GM21576 (cell line): Measurements from ENCODE around the gene FAM171A1.
"Not testable (repeated sequence)": the region's sequence is repeated elsewhere in the genome, so short reads cannot be mapped to it uniquely, and the experiment has no call there.

Experiments
- ATAC-seq: cut with Tn5 transposase; IDR thresholded peaks from one replicate; pipeline ENCODE4 v1.9.1; 2021; ENCODE audit warnings: mild to moderate bottlenecking, moderate library complexity; ENCODE audit not compliant: unreplicated experiment

FAM171A1 gene

DNA sequence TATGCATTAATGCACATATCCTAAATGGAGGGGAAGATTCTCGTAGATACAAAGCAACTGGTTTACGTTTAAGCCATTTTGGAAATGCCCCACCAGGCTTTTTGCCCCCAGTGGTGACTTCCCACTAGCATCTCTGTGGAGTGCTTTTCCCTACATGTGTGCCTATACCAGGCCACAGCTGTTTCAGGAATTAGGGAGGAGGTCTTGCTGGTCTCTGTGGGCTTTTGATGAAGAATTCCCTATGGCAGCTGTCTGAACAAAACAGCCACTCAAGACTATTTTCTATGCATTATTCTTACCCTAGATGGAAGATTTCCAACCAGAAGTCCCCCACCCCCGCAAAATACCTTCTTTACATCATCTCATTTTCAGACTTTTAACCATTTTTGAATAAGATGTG lies 150.6 kb downstream of the FAM171A1 start:
- ATAC-seq = no peak

DNA sequence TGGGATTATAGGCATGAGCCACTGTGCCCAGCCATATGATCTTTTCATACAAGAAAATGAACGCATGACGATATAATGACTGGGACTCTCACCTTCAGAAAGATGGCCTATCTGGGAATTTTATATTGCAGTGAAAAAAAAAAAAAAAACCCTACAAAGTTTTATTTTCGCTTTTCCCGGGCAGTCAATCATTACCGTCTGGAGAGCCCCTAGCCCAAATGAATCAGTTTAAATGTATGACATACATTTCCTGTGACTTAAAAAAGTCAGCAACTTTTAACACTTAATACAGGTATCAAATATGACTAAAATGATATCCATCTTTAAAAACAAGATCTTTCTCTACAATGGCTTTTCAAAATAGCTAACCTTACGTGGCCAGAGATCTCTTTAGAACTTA lies 154.4 kb downstream of the FAM171A1 start:
- ATAC-seq = no peak

DNA sequence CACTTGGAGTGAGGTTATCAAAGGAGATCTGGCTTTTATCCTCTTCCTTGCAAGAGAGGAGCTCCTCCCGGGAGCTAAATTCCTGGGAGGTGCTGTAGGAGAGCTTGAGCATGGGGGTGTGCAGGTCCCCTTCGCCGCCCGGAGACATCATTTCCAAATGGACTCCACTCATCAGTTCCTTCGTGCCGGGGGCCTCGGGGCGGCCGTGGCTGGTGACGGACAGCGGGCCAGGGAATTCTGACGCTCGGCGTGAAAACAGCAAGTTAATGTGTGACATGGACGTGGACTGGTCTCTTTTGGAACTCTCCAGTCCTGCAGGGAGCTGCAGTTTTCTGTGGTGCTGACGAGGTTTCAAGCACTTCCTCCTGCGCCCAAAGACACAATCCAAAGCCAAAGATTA lies 156.9 kb downstream of the FAM171A1 start:
- no peak for ATAC-seq

DNA sequence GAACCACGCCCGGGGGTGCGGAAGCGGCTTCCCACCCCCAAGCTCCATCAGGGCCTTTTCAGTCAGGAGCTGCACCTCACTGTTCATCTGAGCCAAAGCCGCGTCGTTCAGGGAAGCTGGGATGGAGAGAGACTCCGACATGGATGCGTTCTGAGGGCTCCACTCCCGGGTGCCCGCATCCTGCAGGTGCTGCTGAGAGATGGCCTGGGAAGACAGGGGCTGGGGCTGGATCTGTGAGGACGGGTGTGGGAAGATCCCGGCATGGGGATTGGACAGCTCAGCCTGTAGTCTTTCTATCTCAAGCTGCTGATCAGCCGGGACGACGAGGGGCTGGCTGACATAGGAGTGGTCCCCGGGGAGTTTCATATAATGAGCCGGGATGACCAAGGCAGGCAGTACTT lies 157.6 kb downstream of the FAM171A1 start:
- no peak for ATAC-seq

DNA sequence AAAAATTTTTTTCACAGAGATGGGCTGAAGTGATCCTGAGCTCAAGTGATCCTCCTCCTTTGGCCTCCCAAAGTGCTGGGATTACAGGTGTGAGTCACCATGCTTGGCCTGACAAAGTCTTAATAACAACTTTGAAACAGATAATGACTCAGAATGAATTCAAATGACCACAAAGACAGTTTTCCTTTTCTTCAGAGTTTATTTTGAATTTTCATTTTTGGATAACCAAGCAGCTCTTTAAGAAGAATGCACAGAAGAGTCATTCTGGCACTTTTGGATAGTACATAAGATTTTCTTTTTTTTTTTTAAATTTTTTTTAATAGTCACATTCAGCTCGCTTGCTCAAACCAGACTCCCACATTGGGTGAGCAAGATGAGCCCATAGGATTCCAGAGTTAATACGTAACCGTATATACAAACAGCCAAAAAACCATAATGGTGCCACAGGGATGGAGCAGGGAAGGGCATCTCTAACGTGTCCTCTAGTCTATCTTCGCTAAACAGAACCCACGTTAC lies 159.6 kb downstream of the FAM171A1 start:
- no peak for ATAC-seq

DNA sequence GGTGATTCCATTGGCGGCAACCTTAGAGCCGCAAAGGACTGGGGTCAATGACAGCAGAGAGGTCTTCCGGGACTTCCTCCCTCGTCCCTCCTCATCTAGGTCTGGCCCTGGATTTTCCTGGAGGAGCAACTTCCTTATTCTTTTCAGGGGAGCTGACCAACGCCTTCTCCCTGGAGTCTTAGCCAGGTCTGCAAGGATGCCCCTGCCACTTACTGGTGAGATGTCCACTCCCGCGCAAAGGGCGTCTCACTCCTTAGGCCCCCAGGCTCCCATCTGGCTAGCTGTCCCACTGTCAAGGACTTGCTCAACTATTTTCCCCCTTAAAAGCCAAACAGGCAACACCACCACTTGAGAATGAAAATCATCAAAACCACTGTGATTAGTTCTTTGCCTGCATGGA lies 160.6 kb downstream of the FAM171A1 start:
- ATAC-seq = no peak

DNA sequence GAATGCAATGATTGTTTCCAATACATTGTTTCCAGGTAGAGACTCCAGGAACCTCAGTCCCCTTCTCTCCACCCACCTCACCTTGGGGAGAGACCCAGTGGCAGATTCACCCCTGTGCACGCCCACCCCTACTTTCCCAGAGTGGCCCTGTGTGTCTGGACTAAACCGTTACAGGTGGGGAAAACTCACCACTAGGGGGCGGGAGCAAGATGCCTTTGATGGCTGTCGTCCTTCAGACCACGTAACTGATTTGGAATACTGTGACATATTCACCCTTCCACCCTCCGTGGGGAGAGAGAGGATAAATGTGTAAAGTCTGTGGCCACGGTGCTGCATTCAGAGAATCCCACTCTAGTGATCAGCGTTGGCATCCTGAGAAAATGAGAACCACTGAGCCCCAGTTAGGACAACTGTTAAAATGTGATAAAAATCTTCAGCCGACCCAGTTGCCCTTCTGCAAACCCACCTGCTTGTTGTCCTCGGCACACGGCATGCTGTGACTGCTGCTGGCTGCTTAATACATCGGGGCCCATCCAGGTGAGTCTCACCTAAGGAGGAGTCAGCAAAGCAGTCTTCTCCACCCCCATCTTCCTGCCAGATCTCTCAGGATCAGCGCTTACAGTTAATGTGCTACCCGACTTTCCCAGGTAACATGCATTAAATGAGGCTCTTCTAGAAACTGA lies 161.1 kb downstream of the FAM171A1 start:
- ATAC-seq = no peak

DNA sequence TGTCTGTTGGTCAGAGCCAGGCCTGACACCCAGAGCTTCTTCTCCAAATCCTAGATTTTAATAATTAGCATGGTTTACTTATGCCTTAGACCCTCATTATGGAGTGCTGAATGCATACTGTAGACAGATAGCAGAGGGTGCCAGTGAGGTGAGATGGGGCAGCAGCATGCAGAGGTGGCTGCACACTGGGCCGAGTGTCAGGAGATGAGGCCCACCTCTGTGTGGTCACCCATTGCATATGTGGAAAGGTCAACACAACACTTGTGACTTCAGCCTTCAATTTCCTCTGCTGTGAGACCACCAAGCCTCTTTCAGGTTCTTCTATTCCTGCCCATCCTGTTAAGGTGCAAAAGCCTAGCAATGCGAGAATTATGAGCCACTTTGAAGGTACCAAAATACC lies 162.9 kb downstream of the FAM171A1 start:
- ATAC-seq = no peak

DNA sequence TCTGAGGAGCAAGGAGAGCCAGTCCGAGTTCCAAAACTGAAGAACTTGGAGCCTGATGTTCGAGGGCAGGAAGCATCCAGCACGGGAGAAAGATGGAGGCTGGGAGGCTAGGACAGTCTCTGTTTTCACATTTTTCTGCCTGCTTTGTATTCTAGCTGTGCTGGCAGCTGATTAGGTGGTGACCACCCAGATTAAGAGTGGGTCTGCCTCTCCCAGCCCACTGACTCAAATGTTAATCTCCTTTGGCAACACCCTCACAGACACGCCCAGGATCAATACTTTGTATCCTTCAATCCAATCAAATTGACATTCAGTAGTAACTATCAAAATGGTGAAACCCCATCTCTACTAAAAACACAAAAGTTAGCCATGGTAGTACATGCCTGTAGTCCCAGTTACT lies 163.7 kb downstream of the FAM171A1 start:
- ATAC-seq = not testable (repeated sequence)

DNA sequence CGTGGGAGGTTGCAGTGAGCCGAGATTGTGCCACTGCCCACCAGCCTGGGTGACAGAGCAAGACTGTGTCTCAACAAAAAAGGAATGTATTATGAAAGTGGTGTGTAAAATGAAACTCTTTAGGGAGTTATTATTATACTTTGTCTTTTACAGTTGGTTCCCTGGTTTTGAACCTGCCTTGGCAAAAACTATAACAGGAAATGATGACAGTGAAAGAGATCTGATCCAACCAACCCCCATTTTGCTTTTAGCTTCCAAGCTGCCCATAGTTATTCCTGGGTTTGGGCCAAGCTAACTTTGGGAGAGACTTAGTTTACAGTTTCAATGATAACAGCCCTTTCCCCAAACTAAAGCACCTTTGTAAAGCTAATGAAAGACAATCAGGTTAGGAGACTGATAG lies 168.4 kb downstream of the FAM171A1 start:
- no peak for ATAC-seq

DNA sequence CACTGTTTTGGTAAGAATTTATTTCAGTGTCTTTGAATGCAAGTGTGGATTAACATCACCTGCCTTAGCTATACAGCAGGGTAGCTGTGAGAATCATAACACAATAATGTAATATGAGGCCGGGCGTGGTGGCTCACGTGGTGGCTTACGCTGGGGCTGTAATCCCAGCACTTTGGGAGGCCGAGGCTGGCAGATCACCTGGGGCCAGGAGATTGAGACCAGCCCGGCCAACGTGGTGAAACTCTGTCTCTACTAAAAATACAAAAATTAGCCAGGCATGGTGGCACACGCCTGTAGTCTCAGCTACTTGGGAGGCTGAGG lies 168.8 kb downstream of the FAM171A1 start:
- not testable (repeated sequence) for ATAC-seq

DNA sequence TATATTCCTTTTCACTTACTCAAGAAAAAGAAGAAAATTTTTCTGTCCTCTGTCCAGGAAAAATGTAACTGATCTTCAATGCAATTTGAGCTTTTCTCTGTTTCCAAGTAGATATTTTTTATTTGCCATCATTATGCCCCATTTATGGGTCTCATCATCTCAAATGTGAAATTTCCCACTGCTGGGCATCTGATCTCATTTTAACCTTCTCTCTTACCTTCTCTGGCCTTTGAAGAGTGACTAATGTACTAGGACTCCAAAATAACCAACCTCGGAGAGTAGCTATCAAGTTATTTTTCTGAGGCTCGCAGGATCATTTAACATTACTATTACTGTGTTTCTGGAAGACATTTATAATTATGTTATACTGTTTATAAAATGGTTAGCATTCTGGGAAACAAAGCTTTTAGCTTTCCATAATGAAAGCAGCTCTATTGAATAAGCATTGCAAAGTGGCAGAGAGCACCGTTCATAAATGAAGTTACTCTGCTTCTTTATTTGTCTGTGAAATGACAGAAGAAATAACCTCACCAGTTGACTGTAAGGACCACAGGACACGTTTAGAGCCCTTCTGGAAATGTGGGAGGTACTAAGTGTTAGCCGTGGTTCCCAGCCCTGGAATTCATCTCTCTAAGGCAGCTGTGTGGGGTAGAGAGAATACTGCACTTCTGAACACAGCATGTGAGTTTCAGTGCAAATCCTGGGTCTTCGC lies 169.3 kb downstream of the FAM171A1 start:
- ATAC-seq = no peak

DNA sequence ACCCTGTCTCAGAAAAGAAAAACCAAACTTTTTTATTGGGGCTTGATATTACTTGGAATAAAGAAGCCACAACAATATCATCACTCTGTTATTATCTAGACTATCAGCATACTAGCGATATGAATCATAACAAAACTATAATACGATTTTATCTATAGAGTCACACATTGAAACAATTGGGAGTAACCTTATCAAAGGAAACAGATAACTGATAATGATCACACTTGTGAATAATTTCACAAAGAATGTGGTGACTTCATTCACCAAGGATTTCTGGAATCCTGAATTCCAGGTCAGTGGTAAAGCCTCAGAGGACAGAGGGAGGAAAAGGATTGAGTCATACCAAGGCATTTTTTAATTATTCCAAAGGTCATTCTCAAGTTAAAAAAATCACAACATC lies 170.5 kb downstream of the FAM171A1 start:
- no peak for ATAC-seq

DNA sequence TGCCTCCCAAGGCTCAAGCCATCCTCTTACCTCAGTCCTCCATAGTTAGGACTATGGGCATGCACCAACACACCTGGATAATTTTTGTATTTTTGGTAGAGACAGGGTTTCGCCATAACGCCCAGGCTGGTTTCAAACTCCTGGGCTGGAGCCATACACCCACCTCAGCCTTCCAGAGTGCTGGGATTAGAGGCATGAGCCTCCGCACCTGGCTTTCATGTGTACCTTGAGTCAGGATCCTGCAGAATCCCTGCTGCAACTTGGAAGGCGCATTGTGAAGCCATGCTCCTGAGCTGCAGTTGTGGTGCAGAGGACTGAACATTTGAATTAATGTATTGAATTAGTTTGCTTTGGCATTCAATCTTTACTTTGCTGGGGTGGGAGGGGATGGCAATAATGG lies 173.2 kb downstream of the FAM171A1 start:
- ATAC-seq = no peak

DNA sequence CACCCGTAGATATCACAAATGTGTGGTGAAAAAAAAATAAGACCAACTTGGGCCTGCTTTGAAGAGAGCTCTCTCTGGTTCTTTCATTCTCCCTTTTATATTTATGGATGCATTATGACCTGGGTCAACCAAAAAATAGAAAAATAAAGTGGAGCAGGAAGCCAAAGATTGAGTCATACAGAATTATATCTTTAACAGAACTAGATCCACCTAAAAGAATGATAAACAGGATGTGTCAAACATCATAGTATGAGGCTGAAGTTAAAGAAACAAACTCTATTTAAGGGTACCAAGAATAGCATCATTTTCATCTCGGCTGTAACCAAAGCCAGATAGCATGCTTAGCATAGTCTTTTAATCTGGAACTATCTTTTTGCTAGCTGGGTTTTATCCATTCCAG lies 173.8 kb downstream of the FAM171A1 start:
- ATAC-seq = no peak

DNA sequence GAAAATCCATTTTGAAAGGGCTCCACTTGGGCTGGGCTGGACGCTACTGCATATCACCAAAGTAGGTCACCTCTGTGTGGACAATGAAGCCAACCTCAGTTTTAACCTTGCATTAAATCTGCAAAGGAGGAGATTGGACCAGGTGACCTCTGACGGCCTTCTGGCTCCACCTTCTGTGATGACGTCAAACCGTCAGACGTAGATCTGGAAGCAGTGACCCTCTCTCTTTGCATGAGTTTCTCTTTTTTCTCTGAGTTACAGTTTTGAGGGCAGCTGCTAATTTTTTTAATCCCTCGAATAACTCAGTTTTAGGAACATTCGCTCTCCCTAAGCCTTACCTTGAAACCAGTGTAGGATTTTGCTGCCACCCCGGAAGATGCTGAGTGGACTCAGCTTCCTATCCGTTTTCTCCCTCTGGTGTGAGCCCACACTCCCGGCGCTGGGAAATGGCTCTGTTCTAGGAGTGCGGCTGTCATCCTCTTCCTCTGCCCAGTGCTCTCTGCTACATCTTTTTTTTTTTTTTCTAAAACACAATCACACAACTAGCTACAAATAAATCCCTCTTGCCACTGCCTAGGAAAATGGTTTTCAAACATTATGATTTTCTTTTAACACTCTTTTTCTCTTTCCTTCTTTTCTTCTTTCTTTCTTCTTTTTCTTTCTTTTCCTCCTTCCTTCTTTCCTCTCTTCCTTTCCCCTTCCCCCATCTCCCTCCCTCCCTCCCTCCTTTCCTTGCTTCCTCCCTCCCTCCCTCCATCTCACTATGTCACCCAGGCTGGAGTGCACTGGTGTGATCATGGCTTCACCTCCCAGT lies 174.9 kb downstream of the FAM171A1 start:
- no peak for ATAC-seq

DNA sequence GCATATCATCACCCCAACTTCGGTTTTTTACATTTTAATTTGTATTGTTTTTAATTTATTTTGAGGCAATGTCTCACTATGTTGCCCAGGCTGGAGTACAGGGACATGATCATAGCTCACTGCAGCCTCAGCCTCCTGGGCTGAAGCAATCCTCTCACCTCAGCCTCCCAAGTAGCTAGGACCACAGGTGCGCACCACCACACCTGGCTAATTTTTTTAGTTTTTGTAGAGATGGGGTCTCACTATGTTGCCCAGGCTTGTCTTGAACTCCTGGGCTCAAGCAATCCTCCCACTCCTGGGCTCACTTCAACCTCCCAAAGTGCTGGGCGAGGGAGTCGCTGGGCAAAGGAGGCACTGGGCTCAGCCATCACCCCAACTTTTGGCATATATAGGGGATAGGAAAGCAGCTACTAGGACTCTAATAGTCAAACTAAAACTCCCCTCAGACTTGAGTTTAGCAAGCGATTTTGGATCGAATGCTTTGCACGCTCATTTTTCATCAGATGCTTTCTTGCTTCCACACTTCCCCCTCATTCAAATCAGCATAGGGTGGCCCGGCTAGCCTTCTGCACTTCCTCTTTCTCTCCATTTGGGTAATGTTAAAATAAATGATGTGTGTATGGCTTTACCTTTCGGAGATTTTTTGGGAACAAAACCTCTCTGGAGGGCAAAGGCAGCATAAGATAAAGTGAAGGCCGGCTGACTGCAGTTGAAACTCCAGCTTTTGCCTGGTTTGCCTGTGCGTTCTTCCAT lies 181.8 kb downstream of the FAM171A1 start:
- ATAC-seq = no peak

DNA sequence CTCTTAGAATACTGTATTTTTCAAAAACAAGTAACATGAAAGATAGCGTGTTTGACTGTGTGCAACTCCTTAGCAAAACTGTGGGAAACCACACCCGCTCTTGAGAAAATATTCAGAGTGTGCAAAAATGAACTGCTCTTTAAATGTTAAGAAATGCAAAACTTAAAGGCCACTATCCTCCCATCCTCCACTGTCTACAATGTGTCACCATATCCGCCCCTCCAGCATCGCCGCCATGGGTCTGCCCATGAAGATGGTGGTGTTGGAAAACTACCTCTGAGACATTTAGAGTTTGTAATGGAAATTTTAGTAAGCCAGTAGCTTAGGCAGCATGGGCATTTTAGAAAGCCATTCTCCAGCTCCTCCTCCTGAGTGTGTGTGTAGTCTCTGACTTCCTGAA lies 182.5 kb downstream of the FAM171A1 start:
- ATAC-seq = no peak

DNA sequence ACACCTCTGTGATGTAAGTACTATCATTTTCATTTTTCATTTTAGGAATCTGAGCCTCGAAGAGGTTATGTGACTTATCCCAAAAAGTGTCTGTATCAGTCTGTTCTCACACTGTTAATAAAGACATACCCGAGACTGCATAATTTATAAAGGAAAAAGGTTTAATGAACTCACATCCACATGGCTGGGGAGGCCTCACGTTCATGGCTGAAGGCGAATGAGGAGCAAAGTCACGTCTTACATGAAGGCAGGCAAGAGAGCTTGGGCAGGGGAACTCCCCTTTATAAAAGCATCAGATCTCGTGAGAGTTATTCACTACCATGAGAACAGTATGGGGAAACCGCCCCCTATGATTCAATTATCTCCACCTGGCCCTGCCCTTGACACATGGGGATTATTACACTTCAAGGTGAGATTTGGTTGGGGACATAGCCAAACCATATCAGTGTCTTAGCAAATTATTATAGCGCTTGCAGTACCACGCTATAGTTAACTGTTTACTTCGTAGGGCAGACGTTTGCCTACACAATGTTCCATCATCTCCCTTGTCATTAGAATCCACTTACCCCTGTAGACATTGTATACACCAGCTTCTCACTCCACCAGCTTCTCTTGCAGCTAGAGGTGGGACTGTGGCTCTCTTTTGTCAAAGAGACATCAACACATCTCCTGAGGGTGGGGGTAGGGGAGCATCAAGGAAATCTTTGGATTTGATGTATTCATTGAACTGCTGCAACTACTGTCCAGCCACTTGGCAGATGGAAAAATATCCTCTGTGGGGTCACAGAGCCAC lies 187.2 kb downstream of the FAM171A1 start:
- no peak for ATAC-seq

DNA sequence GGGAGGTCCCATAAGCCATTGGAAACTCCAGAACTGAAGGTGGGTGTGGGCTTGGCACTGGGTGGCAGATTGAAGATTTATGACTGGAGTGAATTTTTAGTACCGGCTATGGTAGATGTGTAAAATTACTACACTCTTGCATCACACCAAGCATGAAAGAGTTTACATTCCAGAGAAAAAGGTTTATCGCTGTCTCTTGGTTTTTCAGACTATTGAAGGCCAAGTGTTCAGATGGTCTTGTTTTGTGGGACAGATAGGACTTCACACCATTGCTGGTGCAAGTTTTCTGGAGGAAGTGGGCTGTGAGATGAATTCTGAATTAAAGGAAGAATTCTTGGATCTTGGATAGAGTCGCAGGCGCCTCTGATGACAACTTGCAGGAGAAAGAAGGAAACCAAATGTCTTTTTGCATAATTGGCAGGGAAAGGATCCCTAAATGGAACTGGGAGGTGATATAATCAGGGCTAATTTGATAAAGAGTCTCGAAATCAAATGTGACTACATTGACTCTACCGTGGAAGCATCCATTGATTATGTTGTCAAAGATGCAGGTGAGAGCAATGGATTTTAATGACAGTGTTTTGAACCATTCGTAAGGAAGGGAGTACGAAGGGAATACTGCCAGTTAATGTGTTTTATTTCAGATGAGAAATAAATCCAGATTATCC lies 188.4 kb downstream of the FAM171A1 start:
- no peak for ATAC-seq
